OCI-LY1 (cell line): ENCODE results near the gene DCTN1.

ENCODE experiments used
- H2AFZ ChIP-seq: fragments of 200-600 bp; sonication (generic), shearing (Covaris generic); 2 replicates; pipeline ENCODE4 v1.6.0; 2014; ENCODE audit warnings: antibody characterized with exemption, mild to moderate bottlenecking, low read length
- H3F3A ChIP-seq: fragments of 200-600 bp; sonication (generic), shearing (Covaris generic); 2 replicates; pipeline ENCODE4 v1.6.0; 2014; ENCODE audit warnings: mild to moderate bottlenecking, antibody characterized with exemption, low read length, moderate library complexity; ENCODE audit not compliant: insufficient read depth
- H3K27ac ChIP-seq: fragments of 200-600 bp; sonication (generic); 2 replicates; pipeline ENCODE4 v1.5.1; 2014; ENCODE audit warnings: low read length, mixed run types, mild to moderate bottlenecking, low read depth; ENCODE audit not compliant: poor library complexity, severe bottlenecking
- H3K27me3 ChIP-seq: fragments of 200-600 bp; sonication (generic); 2 replicates; pipeline ENCODE4 v1.6.0; 2014; ENCODE audit warnings: antibody characterized with exemption, mild to moderate bottlenecking, low read length, moderate library complexity; ENCODE audit not compliant: insufficient read depth
- H3K36me3 ChIP-seq: fragments of 200-600 bp; sonication (generic); 2 replicates; pipeline ENCODE4 v1.6.1; 2014; ENCODE audit warnings: mild to moderate bottlenecking, antibody characterized with exemption, low read length, moderate library complexity, mixed read lengths; ENCODE audit not compliant: insufficient read depth
- H3K4me1 ChIP-seq: fragments of 200-600 bp; sonication (generic); 2 replicates; pipeline ENCODE4 v1.5.1; 2014; ENCODE audit warnings: mild to moderate bottlenecking, low read length, moderate library complexity; ENCODE audit not compliant: insufficient read depth, severe bottlenecking
- H3K4me2 ChIP-seq: fragments of 200-600 bp; sonication (generic), shearing (Covaris generic); 2 replicates; pipeline ENCODE4 v1.6.1; 2014; ENCODE audit warnings: low read length
- H3K4me3 ChIP-seq: fragments of 200-600 bp; sonication (generic); 2 replicates; pipeline ENCODE4 v1.5.1; 2014; ENCODE audit warnings: low read length, low read depth, mild to moderate bottlenecking, mixed read lengths; ENCODE audit not compliant: poor library complexity, severe bottlenecking
- H3K79me2 ChIP-seq: fragments of 200-600 bp; shearing (Covaris generic); 2 replicates; pipeline ENCODE4 v1.6.1; 2016; ENCODE audit warnings: mixed run types, low read length, mixed read lengths; ENCODE audit not compliant: insufficient read depth
- H3K9ac ChIP-seq: fragments of 200-600 bp; sonication (generic), shearing (Covaris generic); 2 replicates; pipeline ENCODE4 v1.6.1; 2014; ENCODE audit warnings: mild to moderate bottlenecking, low read length, mixed read lengths
- H3K9me2 ChIP-seq: fragments of 200-600 bp; sonication (generic), shearing (Covaris generic); 2 replicates; pipeline ENCODE4 v1.6.1; 2014; ENCODE audit warnings: low read depth, mild to moderate bottlenecking, low read length, mixed read lengths
- H3K9me3 ChIP-seq: fragments of 200-600 bp; shearing (Covaris generic); 2 replicates; pipeline ENCODE4 v1.6.1; 2014; ENCODE audit warnings: low read length, mixed read lengths
- H4K20me1 ChIP-seq: fragments of 200-600 bp; sonication (generic), shearing (Covaris generic); 2 replicates; pipeline ENCODE4 v1.6.0; 2016; ENCODE audit warnings: mild to moderate bottlenecking, low read length; ENCODE audit not compliant: insufficient read depth
- EZH2 ChIP-seq: fragments of 200-600 bp; sonication (generic), shearing (Covaris generic); IDR thresholded peaks from 2 replicates; pipeline ENCODE4 v1.8.0; 2017; ENCODE audit warnings: borderline replicate concordance, mixed run types, mild to moderate bottlenecking, antibody characterized with exemption, low read length, moderate library complexity, mixed read lengths
- TF ChIP-seq, protein P1 (sequence below): fragments of 200-600 bp; sonication (generic), shearing (Covaris generic); IDR thresholded peaks from 2 replicates; pipeline ENCODE4 v1.5.1; 2017; ENCODE audit warnings: mild to moderate bottlenecking, antibody characterized with exemption, low read length, moderate library complexity, mixed read lengths

Gene DCTN1

DNA sequence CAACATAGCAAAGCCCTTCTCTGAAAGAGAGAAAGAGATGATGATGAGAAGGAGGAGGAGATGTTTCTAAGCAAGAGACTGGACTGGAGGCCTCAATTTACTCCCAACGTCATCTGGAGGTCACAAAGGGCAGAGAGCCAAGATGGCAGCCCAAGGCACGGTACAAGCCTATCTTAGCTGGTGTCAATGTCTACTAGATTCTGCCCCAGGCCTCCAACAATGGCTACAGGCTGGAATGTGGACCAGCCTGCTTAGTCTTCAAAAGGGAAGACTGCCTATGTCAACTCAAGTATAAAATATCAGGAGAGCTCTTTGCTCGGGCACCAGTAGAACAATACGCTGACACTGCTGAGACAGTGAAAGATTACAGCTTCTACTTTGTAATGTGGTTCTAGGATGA, 30.2 kb downstream of the DCTN1 start:
- no peak overlapping the region for H3K9ac ChIP-seq
- no peaks in the 10 kb centered on the region for H3K79me2 ChIP-seq
- no peaks in the 10 kb centered on the region for H3K4me1 ChIP-seq
- no peaks in the 10 kb centered on the region for H3K36me3 ChIP-seq
- no peaks in the 10 kb centered on the region for H3F3A ChIP-seq
- no peak overlapping the region for H3K27ac ChIP-seq
- no peaks in the 10 kb centered on the region for H3K27me3 ChIP-seq
- no peak for TF ChIP-seq EZH2
- TF ChIP-seq, protein P1, sequence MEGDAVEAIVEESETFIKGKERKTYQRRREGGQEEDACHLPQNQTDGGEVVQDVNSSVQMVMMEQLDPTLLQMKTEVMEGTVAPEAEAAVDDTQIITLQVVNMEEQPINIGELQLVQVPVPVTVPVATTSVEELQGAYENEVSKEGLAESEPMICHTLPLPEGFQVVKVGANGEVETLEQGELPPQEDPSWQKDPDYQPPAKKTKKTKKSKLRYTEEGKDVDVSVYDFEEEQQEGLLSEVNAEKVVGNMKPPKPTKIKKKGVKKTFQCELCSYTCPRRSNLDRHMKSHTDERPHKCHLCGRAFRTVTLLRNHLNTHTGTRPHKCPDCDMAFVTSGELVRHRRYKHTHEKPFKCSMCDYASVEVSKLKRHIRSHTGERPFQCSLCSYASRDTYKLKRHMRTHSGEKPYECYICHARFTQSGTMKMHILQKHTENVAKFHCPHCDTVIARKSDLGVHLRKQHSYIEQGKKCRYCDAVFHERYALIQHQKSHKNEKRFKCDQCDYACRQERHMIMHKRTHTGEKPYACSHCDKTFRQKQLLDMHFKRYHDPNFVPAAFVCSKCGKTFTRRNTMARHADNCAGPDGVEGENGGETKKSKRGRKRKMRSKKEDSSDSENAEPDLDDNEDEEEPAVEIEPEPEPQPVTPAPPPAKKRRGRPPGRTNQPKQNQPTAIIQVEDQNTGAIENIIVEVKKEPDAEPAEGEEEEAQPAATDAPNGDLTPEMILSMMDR, result no peak
- H4K20me1 ChIP-seq, result no peaks in the 10 kb centered on the region
- H2AFZ ChIP-seq, result no peak overlapping the region
- no peaks in the 10 kb centered on the region for H3K9me3 ChIP-seq
- H3K4me3 ChIP-seq, result no peak overlapping the region
- no peak overlapping the region for H3K4me2 ChIP-seq
- H3K9me2 ChIP-seq, result no peaks in the 10 kb centered on the region

DNA sequence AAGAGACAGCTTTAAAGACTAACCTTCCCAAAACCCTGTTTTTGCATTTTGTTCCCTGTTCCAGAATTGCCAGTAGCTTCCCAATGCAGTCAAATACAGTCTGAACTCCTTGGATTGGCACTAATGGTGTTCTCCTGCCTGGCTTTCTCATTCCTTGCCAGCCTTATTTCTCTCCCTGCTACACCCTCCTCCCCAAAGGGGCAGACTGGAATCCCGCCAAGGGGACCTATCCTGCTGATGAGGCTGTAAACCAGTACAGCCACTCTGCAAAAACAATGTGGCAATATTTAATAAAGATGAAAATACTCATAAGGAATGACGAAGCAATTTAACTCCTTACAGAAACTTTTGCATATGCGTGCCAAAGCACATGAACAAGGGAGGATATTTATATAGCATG, 32.4 kb downstream of the DCTN1 start:
- Histone ChIP-seq H3K27ac (no peak overlapping the region), H2AFZ (no peak overlapping the region), H4K20me1 (no peaks in the 10 kb centered on the region), H3K27me3 (no peaks in the 10 kb centered on the region), H3K9ac (no peak overlapping the region), H3K4me2 (no peak overlapping the region), H3K4me3 (no peak overlapping the region), H3K9me3 (no peaks in the 10 kb centered on the region), H3K36me3 (no peaks in the 10 kb centered on the region), H3F3A (no peaks in the 10 kb centered on the region), H3K79me2 (no peaks in the 10 kb centered on the region), H3K9me2 (no peaks in the 10 kb centered on the region), H3K4me1 (no peaks in the 10 kb centered on the region)
- no peak for TF ChIP-seq EZH2
- TF ChIP-seq, protein P1, result no peak

DNA sequence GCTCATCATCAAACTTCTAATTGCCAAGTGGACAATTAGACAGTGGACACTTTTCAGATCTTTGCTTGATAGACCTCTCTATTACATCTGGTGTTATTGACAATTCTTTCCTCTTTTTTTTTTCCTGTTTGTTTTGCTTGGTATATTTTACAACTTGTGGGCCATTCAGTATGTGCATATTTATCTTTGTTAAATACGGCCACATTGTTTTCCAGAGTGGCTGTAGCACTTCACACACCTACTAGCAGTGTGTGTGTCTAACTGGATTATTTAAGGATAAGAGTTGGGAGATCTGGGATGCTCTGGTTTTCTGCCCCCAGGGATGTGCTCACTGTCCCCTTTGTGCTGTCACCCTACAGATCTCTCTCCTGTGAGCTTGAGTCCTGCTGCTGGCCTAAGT, 32.8 kb downstream of the DCTN1 start:
- Histone ChIP-seq H3K9me3 (no peaks in the 10 kb centered on the region), H3K79me2 (no peaks in the 10 kb centered on the region), H3K4me1 (no peaks in the 10 kb centered on the region), H3K27me3 (no peaks in the 10 kb centered on the region), H3K9ac (no peak overlapping the region), H3K4me3 (no peak overlapping the region), H3K4me2 (no peak overlapping the region), H4K20me1 (no peaks in the 10 kb centered on the region), H3K27ac (no peak overlapping the region), H2AFZ (no peak overlapping the region), H3F3A (no peaks in the 10 kb centered on the region), H3K36me3 (no peaks in the 10 kb centered on the region), H3K9me2 (no peaks in the 10 kb centered on the region)
- no peak for TF ChIP-seq EZH2
- TF ChIP-seq, protein P1, result no peak
